GM08714 (cell line): Measurements from ENCODE around the gene DNAH2.
A peak's percentile ranks its signal among the peaks of the same experiment; 100 is the strongest.
"Not testable (repeated sequence)": the region's sequence is repeated elsewhere in the genome, so short reads cannot be mapped to it uniquely, and the experiment has no call there.

Experiments used
- H3K4me3 ChIP-seq: fragments of 200-500 bp; sonication (Bioruptor generic); 2 replicates; pipeline ENCODE4 v1.5.1; 2014; ENCODE audit warnings: mild to moderate bottlenecking, low read length, inconsistent platforms
- ZNF274 ChIP-seq: IDR thresholded peaks from 2 replicates; pipeline ENCODE4 v1.6.1; 2012; ENCODE audit warnings: mild to moderate bottlenecking, low read depth, low read length

Gene DNAH2

GRCh38 chr17:7858522-7858810, 140.9 kb downstream of the DNAH2 start:
- no peak for TF ChIP-seq ZNF274
- peak overlapping the region; percentile 74 for H3K4me3 ChIP-seq

GRCh38 chr17:7859028-7859427, 141.5 kb downstream of the DNAH2 start:
- H3K4me3 ChIP-seq, result peak overlapping the region; percentile 74; the same call in 1 of the 2 replicates
- TF ChIP-seq ZNF274, result no peak

GRCh38 chr17:7862692-7863437, 145.3 kb downstream of the DNAH2 start:
- no peak overlapping the region for H3K4me3 ChIP-seq
- no peak for TF ChIP-seq ZNF274

GRCh38 chr17:7864384-7864783, 146.8 kb downstream of the DNAH2 start:
- not testable (repeated sequence) for H3K4me3 ChIP-seq

GRCh38 chr17:7864995-7865650, 147.6 kb downstream of the DNAH2 start:
- H3K4me3 ChIP-seq, result no peak overlapping the region
- TF ChIP-seq ZNF274, result no peak

- no peak overlapping the region for H3K4me3 ChIP-seq
- no peak for TF ChIP-seq ZNF274
These were observed 150.4 kb downstream of the DNAH2 start for GRCh38 chr17:7867881-7868329.

- no peak for TF ChIP-seq ZNF274
These were observed 155.5 kb downstream of the DNAH2 start for GRCh38 chr17:7873051-7873450.

GRCh38 chr17:7875804-7876370, 158.3 kb downstream of the DNAH2 start:
- no peak for TF ChIP-seq ZNF274
- H3K4me3 ChIP-seq, result no peak overlapping the region

More at GRCh38 chr17:7873051-7873450, 155.5 kb downstream of the DNAH2 start:
- H3K4me3 ChIP-seq, result no peak overlapping the region

GRCh38 chr17:7878234-7878633, 160.7 kb downstream of the DNAH2 start:
- H3K4me3 ChIP-seq, result no peak overlapping the region
- TF ChIP-seq ZNF274, result no peak

- no peak for TF ChIP-seq ZNF274
- peak overlapping the region; percentile 71; the same call in 1 of the 2 replicates for H3K4me3 ChIP-seq
These were observed 162.7 kb downstream of the DNAH2 start for GRCh38 chr17:7880076-7880868.

- peak overlapping the region; percentile 49; the same call in 1 of the 2 replicates for H3K4me3 ChIP-seq
- TF ChIP-seq ZNF274, result no peak
These were observed 163.9 kb downstream of the DNAH2 start for GRCh38 chr17:7881276-7882054.

GRCh38 chr17:7882068-7882467, 164.5 kb downstream of the DNAH2 start:
- H3K4me3 ChIP-seq, result peak overlapping the region; percentile 49; the same call in 1 of the 2 replicates

GRCh38 chr17:7882629-7883028, 165.1 kb downstream of the DNAH2 start:
- no peak for TF ChIP-seq ZNF274
- peak overlapping the region; percentile 40; the same call in 1 of the 2 replicates for H3K4me3 ChIP-seq

More at GRCh38 chr17:7882068-7882467, 164.5 kb downstream of the DNAH2 start:
- TF ChIP-seq ZNF274, result no peak
